ENCODE data around the gene ZNF628. TPM values are rescaled to one million over a fixed set of nuclear protein-coding genes. Genes with fewer than 3 reads are reported as not detected.

The ZNF628 gene
- total and polyA plus RNA-seq, 2 of the 8 experiments (the other 6 are each of a cell fraction or from before 2014, with no cell fraction given): 1.7 to 10.8 TPM

DNA sequence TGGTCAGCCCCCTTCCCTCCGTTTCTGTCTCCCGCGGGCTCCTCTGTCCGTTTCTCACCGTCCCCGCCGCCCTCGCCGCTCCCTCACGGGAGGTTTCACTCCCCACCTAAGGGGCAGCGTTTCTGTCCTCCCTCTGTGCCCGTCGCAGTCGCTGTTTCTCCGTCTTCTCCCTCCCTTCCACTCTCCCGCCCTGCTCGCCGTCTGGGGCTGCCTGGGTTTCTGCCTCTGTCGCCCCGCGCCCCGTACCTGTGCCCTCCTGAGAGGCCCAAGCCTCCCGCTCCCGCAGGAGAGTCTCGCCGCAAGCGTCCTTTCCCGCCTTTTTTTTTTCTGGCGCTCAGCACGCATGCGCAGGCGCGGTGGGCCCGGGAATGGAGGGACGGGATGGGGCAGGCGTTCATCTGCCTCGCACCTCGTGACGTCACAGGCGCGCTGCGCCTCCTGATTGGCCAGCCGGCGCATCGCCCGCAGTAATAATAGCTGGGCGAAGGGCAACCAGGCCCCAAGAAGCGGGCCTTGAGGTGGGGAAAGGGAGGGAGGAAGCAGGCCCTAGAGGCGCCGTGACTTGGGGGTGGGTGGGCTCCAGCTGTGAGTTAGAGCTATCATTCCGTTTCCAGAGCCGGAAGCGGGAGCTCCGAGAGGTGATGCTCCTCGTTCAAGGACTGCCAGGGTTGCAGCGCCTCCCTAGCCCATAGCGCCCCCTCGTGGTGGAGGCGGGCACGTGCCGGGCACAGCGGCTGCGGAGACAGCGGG, 27.3 kb downstream of the ZNF628 start (continued):
- TF ChIP-seq HDAC2 (IDR thresholded peaks at IDR 0.05; ENCODE audit: borderline replicate concordance in 1 of 2, low read depth in 2 of 2, low read length in 2 of 2) (peak in 1 of 2 experiments; percentile 79; a peak in 1 of 4 replicates), JUN (IDR thresholded peaks at IDR 0.05; ENCODE audit: low read depth, low read length) (no peak), EZH2 (IDR thresholded peaks at IDR 0.05; ENCODE audit: low read depth, low read length, severe bottlenecking) (no peak), KDM4A (IDR thresholded peaks at IDR 0.05; ENCODE audit: low read depth, low read length, severe bottlenecking) (peak; percentile 98), NRF1 (IDR thresholded peaks at IDR 0.05; ENCODE audit: low read depth, low read length) (peak; percentile 84), RNF2 (IDR thresholded peaks at IDR 0.05; ENCODE audit: borderline replicate concordance, low read depth, low read length, missing control alignments, poor library complexity, severe bottlenecking) (peak; percentile 80), NANOG (IDR thresholded peaks at IDR 0.05; ENCODE audit: insufficient read depth, low read depth, low read length, poor library complexity, severe bottlenecking) (no peak), SIX5 (IDR thresholded peaks at IDR 0.05; ENCODE audit: low read depth, low read length) (no peak), POLR2A (IDR thresholded peaks at IDR 0.05; ENCODE audit: control extremely low read depth in 1 of 2, low read depth in 2 of 2, low read length in 2 of 2) (no peak), SUZ12 (IDR thresholded peaks at IDR 0.05; ENCODE audit: low read length) (no peak), KDM1A (IDR thresholded peaks at IDR 0.05; ENCODE audit: borderline replicate concordance, low read length) (peak; percentile 47; the same call in 1 of the 2 replicates), BRCA1 (IDR thresholded peaks at IDR 0.05; ENCODE audit: low read depth, low read length) (no peak), SIN3A (conservative IDR thresholded peaks at IDR 0.05 in 1 of 2, IDR thresholded peaks at IDR 0.05 in 1 of 2; ENCODE audit: low read depth in 1 of 2, low read length in 2 of 2) (no peak), BACH1 (IDR thresholded peaks at IDR 0.05; ENCODE audit: low read length) (no peak)
- TF ChIP-seq, protein P1, sequence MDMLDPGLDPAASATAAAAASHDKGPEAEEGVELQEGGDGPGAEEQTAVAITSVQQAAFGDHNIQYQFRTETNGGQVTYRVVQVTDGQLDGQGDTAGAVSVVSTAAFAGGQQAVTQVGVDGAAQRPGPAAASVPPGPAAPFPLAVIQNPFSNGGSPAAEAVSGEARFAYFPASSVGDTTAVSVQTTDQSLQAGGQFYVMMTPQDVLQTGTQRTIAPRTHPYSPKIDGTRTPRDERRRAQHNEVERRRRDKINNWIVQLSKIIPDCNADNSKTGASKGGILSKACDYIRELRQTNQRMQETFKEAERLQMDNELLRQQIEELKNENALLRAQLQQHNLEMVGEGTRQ (IDR thresholded peaks at IDR 0.05; ENCODE audit: low read length): peak; percentile 40; the same call in 1 of the 2 replicates
- TF ChIP-seq, protein P2, sequence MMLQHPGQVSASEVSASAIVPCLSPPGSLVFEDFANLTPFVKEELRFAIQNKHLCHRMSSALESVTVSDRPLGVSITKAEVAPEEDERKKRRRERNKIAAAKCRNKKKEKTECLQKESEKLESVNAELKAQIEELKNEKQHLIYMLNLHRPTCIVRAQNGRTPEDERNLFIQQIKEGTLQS (IDR thresholded peaks at IDR 0.05; ENCODE audit: insufficient read depth, low read depth, low read length): peak; percentile 65; the same call in 1 of the 2 replicates
- TF ChIP-seq, protein P3, sequence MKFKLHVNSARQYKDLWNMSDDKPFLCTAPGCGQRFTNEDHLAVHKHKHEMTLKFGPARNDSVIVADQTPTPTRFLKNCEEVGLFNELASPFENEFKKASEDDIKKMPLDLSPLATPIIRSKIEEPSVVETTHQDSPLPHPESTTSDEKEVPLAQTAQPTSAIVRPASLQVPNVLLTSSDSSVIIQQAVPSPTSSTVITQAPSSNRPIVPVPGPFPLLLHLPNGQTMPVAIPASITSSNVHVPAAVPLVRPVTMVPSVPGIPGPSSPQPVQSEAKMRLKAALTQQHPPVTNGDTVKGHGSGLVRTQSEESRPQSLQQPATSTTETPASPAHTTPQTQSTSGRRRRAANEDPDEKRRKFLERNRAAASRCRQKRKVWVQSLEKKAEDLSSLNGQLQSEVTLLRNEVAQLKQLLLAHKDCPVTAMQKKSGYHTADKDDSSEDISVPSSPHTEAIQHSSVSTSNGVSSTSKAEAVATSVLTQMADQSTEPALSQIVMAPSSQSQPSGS (IDR thresholded peaks at IDR 0.05; ENCODE audit: low read length): no peak
- TF ChIP-seq, protein P4, sequence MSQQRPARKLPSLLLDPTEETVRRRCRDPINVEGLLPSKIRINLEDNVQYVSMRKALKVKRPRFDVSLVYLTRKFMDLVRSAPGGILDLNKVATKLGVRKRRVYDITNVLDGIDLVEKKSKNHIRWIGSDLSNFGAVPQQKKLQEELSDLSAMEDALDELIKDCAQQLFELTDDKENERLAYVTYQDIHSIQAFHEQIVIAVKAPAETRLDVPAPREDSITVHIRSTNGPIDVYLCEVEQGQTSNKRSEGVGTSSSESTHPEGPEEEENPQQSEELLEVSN (IDR thresholded peaks at IDR 0.05): peak; percentile 100
